Measurements from ENCODE around the gene DIPK1A.

DIPK1A gene

DNA sequence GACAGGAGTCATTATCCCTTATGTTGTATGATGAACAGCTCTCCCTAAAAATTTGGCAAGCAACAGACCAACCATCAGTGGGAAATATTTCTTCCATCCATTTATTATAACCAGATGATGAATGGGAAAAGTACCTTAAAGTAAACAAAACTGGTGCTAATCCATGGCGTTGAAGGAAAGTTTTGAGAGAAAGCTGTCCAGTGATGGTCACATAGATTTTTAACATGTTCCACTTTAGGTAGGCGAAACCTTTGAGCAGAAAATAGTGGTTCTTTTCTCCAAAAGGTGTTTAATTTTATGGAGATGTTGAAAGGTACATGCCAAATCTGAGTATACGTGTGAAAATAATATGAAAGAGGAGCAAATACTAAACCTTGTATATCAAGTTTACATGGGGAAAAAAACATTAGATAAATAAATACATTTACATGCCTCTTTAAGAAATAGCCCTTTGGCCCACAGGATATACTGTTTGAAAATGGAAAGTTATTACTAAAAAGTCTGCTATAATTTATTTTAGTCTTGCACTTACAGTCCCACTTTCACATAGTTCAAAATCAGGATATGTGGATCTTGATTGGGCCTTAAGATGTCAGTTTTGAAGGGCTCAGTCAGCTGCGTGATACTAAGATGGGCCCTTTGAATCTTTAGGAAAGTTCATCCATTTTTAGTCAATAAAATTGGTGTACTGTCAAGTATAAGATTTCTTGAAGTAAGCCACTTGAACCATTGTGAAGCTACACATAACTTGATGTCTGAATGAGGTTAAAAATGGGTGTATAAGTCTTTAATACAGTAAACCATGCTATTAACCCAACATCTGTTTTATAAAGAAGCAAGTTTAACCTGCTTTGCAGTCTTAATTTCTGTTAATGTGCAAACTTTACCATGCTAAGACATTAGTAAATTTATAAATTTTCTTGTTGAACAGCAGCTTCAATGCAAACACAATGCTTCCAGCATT lies 118.9 kb downstream of the DIPK1A start:
- DNase-seq (ENCODE audit: low spot score): no peak

DNA sequence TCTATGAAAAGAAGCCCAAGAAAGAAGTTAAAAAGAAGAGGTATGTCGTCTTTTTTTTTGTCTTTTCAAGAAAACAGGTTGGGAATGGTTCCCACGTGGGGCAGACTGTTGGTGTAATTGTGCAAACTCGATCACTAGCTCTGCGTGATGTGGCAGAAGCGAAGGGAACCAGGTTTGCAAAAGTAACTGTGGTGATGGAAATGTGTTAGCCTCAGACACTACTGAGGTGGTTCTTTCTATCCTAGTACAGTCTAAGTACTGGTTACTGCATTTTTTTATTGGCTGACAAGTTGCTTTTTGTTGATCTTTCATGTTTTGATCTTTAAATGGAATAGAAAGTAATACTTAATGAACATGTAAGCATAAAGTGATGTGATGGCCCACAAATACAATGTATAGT lies 120.7 kb downstream of the DIPK1A start:
- DNase-seq (ENCODE audit: low spot score): no peak

DNA sequence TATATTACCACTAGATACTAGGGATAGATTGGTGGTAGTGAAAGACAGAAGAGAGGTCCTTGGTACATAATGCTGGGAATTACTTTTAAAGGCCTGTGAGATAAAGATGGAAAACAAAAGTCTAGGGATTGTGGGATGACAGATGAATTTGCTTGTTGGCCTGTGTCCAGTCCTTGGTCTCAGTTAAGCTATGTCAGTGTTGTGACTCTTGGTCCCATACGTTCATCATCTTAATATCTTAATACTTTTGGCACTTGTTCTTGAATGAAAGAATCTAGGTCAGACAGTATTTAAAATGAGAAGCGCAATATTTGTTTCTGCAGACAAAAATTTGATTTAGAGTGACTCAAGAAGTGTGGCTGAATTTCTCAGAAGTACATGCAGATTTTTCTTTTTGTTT lies 121.8 kb downstream of the DIPK1A start:
- no peak for DNase-seq (ENCODE audit: low spot score)

DNA sequence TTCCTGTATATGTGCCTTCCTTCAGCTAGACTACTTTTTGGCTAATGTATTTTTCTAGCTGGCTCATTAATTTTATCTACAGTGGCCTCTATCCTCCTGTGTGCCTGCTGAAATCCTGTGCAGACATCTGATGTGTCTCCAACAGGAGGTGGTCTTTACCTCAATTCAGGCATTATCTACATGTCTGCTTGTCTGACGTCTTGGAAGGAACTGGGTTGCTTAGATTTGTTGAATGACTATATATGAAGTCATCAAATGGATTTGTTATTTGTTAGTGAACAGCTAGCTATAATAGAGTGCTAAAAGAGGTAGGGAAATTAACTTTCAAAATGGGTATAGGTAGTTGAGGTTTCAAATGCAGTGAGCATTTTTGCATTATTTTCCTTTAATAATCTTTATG lies 122.7 kb downstream of the DIPK1A start:
- DNase-seq (ENCODE audit: low spot score): no peak

DNA sequence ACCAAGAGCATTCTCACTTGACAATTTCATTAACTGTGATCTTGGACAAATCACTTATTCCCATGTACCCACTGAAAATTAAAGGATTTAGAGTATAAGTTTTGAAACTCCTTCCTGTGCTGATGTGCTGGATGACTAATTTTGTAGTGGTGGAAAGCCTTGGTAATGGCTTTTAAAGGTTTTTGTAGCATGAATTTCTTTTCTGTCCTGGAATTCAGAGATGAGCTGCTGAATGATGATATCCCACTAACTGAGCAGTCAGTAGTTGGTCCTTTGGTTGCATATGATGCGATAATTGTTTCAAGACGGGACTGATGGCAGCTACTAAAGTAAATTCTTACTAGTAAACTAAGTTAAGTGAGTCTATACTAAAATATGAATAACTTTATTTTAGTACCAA lies 124.2 kb downstream of the DIPK1A start:
- no peak for DNase-seq (ENCODE audit: low spot score)

DNA sequence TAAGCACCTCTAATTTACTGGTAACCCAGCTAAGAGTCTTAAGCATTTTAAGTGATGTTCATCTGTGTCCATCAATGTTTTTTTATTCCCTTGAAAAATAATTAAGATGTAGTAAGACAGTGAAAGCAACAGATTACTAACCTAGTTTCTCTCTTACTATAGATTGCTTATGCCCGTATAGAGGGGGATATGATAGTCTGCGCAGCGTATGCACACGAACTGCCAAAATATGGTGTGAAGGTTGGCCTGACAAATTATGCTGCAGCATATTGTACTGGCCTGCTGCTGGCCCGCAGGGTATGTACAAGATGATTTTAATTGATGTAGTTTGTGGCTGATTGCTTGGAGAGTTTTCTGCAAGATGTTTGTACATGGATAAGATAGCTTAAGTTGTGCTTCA lies 126.6 kb downstream of the DIPK1A start:
- no peak for DNase-seq (ENCODE audit: low spot score)

DNA sequence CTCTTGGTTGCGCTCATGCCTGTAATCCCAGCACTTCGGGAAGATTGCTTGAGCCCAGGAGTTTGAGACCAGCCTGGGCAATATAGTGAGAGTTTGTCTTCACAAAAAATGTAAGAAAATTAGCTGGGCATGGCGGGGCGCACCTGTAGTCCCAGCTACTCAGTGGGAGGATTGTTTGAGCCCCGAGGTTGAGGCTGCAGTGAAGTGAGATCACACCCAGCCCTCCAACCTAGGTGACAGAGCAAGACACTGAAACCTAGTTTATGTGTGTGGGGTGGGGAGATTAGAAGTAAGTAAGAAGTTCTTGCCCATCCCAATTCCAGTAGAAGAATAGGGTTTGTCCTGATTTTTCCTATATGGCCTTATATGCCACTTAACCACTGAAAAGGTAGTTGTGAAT lies 127.4 kb downstream of the DIPK1A start:
- no peak for DNase-seq (ENCODE audit: low spot score)

DNA sequence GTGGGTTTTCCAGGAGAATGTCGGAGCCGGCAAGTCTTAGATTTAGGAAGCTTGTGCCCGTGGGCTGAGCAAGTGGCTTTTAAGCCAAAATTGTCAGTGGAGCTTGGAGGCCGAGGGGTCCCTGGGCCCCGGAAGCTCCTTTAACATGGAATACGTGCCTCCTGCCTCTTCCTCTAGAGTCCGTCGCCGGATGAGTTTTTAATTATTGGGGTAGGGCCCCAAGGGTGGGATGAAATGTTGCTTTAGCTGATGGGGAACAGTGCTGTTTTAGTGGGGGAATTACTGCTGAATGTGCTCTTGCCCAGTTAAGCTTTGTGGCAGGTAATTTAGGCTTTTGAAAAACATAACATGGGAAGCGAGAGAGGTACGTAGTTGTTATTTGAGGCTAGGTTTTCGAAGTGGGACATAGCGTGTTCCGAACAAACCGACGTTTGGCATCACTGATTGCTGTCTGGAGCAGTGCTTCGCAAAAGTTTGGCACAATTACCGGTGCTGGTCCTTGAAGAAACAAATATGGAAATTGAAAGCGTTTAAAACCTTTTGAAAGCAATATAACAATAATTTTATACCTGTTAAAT lies 128.6 kb downstream of the DIPK1A start:
- no peak for DNase-seq (ENCODE audit: low spot score)

DNA sequence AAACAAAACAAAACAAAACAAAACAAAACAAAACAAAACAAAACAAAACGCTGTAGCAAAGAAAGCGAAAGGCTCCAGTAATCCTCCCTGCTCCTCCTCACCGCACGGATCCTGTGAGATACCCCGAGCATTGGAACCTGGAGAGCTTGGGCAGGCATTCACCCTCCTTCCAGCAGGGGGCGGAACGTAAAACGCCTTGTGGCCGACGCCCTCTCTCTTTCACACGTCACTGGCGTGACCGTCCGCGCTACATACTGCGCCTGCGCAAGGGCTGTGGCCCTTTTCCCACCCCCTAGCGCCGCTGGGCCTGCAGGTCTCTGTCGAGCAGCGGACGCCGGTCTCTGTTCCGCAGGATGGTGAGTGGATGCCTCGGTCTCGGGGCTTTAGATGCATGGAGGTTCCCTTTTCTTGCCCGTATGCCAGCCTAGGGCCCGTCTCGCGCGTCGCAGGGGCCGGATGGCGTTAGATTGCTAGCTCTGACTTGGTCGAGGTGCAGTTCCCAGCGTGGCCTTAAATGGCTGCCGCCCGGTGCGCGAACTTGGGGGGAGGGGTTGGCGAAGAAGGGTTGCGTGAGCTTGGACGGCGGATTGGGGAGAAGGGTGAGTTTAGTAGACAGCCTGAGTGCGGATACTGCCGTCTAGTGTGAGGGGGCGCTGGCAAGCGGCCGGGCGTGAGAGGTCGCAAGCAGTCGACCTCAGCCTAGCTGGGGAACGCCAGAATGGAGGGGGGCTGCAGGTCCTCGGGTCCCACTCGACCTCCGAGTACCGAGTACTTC lies 129.3 kb downstream of the DIPK1A start, which contains the start of gene RPL5:
TSS of gene RPL5 (plus strand) at position 279 of the 775 bp plus-strand sequence. CDS start at position 354, 75 bp downstream.
- DNase-seq (ENCODE audit: low spot score): peak; percentile 97

DNA sequence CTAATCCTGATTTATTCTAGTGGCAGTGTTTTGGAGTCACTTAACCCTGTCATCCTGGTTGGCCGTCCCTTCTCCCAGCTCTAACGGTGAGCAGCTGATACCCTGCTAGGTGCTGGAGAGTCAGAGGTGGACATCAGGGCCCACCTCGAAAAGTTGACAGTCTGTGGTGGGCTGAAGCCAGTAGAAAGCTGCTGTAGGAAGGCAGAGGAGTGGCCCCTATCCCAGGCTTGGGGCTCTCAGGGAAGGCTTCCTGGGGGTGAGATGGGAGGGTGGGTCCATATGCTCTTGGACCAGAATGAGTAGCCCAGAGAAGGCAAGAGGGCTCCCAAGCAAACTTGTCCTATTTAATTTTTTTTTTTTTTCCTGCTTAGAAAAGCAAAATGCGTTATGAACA lies 129.9 kb downstream of the DIPK1A start:
- DNase-seq (ENCODE audit: low spot score): peak; percentile 25

DNA sequence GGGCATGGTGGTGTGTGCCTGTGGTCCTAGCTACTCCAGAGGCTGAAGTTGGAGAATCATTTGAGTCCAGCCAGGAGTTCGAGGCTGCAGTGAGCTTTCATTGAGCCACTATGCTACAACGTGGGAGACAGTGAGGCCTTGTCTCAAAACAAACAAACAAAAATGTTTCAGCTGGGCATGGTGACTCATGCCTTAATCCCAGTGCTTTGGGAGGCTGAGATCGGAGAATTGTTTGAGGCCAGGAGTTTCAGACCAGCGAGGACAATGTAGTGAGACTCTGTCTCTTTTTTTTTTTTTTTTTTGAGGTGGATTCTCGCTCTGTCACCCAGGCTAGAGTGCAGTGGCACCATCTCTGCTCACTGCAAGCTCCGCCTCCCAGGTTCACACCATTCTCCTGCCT lies 134.5 kb downstream of the DIPK1A start:
- no peak for DNase-seq (ENCODE audit: low spot score)

DNA sequence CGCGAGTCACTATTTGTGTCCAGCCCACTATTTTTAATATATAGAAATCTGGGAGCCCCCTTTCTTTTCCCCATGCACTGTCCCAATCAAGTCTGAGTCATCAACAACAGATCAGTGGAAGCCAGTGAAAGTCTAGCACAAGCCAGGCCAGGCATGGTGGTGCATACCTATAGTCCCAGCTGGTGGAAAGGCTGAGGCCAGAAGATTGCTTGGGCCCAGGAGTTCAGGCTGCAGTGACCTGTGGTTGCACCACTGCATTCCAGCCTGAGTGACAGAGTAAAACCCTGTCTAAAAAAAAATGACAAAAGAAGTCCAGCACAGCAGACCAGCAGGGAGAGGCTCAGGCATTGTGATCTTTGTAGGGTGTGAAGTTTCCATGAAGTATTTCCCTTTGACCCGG lies 138.4 kb downstream of the DIPK1A start:
- DNase-seq (ENCODE audit: low spot score): no peak

DNA sequence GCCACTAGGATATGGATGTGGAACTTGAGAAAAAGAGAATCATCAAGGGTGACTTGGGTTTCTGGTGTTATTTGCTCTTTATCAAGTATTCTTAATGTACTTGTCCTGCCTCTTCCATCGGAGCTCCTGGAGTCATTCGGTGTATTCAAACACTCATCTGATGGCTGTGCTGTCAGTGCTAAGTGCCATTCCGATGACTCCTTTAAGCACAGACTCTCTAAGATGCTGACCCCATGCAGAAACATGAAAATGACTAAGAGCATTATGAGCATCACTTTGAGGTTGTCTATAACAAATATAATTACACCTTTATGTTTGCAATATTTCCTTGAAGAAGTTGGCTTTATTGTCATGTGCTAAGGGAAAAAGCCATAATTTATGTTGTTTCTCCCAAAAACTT lies 140.7 kb downstream of the DIPK1A start:
- DNase-seq (ENCODE audit: low spot score): no peak

DNA sequence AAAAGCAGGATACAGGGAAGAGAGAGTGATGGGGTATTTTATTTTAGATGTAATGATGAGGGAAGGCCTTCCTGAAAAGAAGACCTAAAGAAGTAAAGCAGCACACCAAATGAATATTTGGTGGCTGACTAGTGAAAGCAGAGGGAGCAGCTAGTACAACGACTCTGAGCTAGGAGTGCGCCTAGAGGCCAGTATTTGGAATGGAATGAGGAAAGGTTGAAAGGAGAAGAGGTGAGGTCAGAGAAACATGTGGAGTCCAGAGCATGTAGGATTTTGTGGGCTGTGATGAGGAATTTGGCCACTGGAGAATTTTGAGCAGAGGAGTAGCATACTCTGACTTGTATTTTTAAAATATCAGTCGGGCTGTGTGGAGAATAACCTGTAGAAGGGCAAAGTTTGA lies 141.2 kb downstream of the DIPK1A start:
- DNase-seq (ENCODE audit: low spot score): no peak

DNA sequence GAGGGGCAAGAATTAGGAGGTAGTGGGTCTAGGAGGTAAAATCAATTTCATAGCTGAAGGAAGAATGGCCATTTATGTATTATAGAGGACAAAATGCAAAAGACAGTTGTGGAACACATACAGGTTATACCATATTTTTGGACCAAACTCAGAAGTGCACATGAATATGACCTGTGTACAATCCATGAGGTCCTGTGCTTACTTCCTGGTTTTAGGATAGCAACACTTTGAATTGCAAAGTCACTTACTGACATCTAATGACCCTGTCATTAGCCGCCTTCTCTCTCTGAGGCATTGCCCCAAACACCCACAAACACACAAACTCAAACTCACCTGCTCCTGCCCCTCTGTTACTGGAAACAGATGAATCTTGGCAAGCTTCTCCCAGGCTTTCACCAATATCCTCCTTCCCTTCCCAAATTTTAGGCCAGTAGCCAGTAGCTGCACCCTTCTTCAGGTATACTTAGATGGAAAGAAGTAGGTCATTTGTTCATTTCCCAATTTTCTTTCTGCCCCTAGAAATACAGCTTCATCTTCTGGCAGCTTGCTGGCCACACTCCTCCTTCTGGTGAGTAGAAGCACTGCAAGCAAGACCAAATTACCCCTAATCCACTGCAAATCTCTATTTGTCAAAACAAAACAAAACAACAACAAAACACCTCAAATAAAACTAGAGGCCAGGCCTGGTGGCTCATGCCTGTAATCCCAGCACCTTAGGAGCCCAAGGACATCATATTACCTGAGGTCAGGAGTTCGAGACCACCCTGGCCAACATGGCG lies 143.1 kb downstream of the DIPK1A start:
- peak; percentile 52 for DNase-seq (ENCODE audit: low spot score)

DNA sequence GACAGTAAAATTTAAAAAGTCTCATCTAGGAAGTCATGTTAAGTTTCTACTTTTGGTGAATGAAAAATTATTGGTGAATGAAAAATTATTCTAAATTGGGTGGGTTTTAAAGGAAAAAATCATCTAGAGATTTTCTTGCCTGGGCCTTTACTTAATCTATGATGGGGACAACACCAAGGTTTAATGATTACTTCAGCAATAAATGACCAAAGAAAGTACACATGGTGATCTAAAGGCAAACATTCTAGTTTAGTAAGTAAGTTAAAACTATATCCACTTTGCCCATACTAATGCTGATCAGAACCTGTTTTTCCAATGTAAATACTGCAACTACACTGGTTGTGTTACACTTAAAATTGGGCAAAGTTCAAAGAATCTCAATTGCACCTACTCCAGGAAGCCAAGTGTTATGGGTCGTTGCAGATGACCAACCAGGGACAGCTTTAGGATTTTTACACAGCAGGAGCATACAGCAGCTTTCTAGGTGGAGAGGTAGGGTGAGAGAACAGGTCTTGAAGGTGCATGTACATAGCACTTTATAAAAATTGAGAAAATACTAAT lies 144.0 kb downstream of the DIPK1A start:
- DNase-seq (ENCODE audit: low spot score): no peak

DNA sequence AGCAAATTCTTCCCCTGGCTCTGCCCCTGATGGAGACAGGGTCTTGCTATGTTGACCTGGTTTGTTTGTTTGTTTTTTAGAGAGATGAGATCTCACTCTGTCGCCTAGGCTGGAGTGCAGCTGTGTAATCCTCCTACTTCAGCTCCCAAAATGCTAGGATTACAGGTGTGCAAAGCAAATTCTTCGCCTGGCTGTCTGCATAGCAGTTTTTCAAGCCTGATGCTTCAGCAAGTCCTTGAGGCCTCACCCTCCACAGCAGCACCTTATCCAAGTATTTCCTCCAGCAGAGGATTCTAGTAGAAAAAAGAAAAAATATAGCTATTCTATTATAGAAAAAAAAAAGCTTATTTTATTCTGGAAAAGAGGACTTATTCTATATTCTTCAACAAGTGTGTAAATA lies 144.5 kb downstream of the DIPK1A start:
- DNase-seq (ENCODE audit: low spot score): no peak

DNA sequence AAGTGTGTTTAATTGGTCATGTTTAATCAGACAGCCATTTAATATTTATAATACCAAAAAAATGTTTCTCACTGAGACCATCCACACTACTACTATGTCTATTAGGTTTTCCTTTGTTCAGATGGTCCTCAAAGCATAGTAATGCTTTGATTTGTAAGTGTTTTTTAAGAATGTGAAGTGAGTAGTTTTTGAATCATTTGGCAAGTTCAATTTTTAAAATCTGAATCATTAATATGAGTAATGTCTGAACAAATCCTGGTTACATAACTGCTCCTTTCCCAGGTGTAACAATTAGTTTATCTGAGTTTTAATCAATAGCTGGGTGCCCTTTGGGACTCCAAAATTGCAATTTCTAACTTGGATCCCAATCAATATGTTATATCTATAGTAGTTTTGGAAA lies 152.9 kb downstream of the DIPK1A start:
- no peak for DNase-seq (ENCODE audit: low spot score)

DNA sequence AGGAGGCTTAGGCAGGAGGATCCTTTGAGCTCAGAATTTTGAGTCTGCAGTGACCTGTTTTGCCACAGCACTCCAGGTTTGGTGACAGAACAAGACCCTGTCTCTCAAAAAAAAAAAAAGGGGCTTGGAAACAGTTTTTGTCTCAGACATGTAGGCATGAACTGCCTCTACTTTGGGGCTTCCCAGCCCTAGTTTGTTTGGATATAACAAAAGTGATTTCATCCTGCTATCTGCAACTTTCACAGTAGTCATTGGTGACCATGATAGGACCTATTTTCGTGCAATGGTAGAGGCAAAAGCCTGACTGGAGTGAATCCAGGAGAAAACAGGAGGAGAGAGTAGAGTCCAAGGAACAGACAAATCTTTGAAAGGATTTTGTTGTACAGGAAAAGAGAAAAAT lies 156.0 kb downstream of the DIPK1A start:
- DNase-seq (ENCODE audit: low spot score): no peak

DNA sequence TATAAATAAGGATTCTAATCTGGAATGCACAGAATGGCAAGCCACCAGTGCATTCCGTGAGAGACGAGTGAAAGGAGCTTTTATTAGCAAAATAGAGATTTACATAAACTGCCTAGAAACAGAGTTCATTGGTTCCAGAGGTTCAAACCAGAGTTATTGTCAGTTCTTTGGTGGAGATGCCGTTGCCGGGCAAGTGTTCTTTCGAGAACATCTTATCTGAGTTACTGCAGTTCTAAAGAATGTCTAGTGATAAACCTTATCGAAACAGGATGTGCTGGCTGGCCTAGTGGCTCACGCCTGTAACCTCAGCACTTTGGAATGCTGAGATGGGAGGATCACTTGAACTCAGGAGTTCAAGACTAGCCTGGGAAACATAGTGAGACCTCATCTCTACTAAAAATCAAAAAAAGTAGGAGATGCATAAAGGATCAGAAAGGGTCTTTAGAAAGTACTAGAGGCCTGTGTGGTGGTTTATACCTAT lies 156.5 kb downstream of the DIPK1A start:
- peak; percentile 52 for DNase-seq (ENCODE audit: low spot score)

DNA sequence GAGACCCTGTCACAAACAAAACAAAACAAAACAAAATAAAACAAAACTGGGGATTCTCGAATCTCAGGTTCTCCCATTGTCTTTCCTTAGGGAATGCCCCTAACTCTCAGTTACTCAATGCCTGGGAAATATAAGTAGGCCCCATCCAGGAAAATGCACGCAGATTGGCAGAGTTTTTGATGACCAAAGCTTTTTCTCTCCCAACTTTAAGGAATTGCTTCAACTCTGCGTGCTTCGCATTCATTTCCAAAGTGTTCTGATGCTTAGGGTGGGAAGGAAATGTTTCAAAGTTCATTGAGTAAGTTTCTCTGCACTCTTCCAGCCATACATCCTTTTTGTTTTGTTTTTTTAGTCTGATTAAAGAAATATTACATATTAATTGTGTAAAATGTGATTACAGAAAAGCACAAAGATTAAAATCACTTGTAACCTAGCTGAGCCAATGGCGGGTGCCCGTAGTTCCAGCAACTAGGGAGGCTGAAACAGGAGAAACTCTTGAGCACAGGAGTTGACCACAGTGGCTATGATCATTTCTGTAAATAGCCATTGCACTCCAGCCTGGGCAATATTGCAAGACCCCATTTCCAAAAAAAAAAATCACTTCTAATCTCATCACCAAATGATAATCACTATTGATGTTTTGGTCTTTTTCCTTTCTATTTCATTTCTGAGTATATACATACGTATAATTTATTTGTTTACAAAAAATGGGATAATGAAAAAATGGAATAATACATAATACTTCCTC lies 157.9 kb downstream of the DIPK1A start:
- no peak for DNase-seq (ENCODE audit: low spot score)

Data from iPS-NIHi11 (cell line).